GM18505 (cell line): ENCODE measurements around the gene PARD3.
"Not testable (repeated sequence)": the region's sequence is repeated elsewhere in the genome, so short reads cannot be mapped to it uniquely, and the experiment has no call there.

Source experiments
- ATAC-seq: cut with Tn5 transposase; IDR thresholded peaks from one replicate; pipeline ENCODE4 v1.9.1; 2021; ENCODE audit not compliant: unreplicated experiment
- POLR2A ChIP-seq: IDR thresholded peaks from 4 replicates; pipeline ENCODE4 v1.6.1; 2011; ENCODE audit warnings: borderline replicate concordance; ENCODE audit not compliant: insufficient read depth, insufficient read length; ENCODE audit errors: extremely low read depth

PARD3 gene

GRCh38 chr10:34078745-34079470, 736.2 kb downstream of the PARD3 start:
- TF ChIP-seq POLR2A, result no peak
- ATAC-seq, result no peak

GRCh38 chr10:34078017-34078744, 736.9 kb downstream of the PARD3 start:
- ATAC-seq, result no peak
- TF ChIP-seq POLR2A, result no peak

GRCh38 chr10:34076443-34076842, 738.7 kb downstream of the PARD3 start:
- TF ChIP-seq POLR2A, result no peak
- no peak for ATAC-seq

- TF ChIP-seq POLR2A, result no peak
- ATAC-seq, result no peak
These were observed 739.7 kb downstream of the PARD3 start for GRCh38 chr10:34075254-34075926.

- no peak for ATAC-seq
- TF ChIP-seq POLR2A, result no peak
These were observed 741.0 kb downstream of the PARD3 start for GRCh38 chr10:34074051-34074450.

- ATAC-seq, result not testable (repeated sequence)
These were observed 747.4 kb downstream of the PARD3 start for GRCh38 chr10:34067741-34068140.

- ATAC-seq, result no peak
- no peak for TF ChIP-seq POLR2A
These were observed 751.5 kb downstream of the PARD3 start for GRCh38 chr10:34063592-34063991.

GRCh38 chr10:34061841-34062240, 753.3 kb downstream of the PARD3 start:
- ATAC-seq, result no peak
- no peak for TF ChIP-seq POLR2A
